OCI-LY3 (cell line): ENCODE results near the gene ZBTB8A.

Experiments
- CTCF ChIP-seq: fragments of 200-600, 300-600 bp; sonication (generic); IDR thresholded peaks from 2 replicates; pipeline ENCODE4 v1.5.1; 2014; ENCODE audit warnings: antibody characterized with exemption, low read length, low read depth
- EZH2phosphoT487 ChIP-seq: fragments of 200-600 bp; shearing (Covaris generic); IDR thresholded peaks from 2 replicates; pipeline ENCODE4 v1.6.1; 2018; ENCODE audit warnings: antibody characterized with exemption, mixed run types, low read depth

GRCh38 chr1:32494711-32495337, 44.4 kb upstream of the ZBTB8A start:
- TF ChIP-seq CTCF (no peak), EZH2phosphoT487 (no peak)
